ENCODE results near the gene OPN1MW3. TPM values are rescaled to one million over a fixed set of nuclear protein-coding genes. Genes with fewer than 3 reads are reported as not detected.
A peak's percentile ranks its signal among the peaks of the same experiment; 100 is the strongest.
"Not testable (repeated sequence)": the region's sequence is repeated elsewhere in the genome, so short reads cannot be mapped to it uniquely, and the experiment has no call there.

Gene OPN1MW3
- total RNA-seq, 1 donor from 2014 or later: not detected

DNA sequence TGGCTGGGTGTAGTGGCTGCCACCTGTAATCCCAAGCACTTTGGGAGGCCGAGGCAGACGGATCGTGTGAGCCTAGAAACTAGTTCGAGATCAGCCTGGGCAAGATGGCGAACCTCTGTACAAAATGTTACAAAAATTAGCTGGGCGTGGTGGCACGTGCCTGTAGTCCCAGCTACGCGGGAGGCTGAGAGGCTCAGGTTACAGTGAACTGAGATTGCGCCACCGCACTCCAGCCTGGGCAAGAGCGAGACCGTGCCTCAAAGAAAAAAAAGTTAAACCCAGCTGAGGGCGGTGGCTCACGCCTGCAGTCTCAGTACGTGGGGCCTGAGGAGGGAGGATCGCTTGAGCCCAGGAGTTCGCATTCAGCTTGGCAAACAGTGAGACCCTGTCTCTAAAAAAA lies 39.3 kb downstream of the OPN1MW3 start:
- no peak for DNase-seq

DNA sequence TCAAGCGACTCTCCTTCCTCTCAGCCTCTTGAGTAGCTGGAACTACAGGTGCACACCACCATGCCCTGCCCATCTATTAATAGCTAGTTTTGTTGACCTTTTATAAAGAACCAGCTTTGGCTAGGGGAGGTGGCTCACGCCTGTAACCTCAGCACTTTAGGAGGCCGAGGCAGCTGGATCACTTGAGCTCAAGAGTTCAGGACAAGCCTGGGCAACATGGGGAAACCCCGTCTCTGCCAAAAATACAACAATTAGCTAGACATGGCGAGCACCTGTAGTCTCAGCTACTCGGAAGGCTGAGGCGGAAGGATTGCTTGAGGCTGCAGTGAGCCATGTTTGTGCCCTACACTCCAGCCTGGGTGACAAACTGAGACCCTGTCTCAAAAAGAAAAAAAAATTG lies 40.9 kb downstream of the OPN1MW3 start:
- no peak for DNase-seq

DNA sequence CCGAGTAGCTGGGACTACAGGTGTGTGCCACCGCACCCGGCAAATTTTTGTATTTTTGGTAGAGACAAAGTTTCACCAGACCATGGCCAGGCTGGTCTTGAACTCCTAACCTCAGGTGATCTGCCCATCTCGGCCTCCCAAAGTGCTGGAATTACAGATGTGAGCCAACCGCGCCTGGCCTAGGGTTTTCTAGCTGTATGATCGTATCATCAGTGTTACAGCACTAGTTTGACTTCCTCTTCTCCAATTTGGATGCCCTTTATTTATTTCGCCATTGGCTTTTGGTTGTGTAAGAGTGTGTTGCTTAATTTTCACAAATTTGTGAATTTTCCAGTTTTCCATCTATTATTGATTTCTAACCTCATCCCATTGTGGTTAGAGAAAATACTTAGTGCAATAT lies 43.4 kb downstream of the OPN1MW3 start:
- DNase-seq: no peak

DNA sequence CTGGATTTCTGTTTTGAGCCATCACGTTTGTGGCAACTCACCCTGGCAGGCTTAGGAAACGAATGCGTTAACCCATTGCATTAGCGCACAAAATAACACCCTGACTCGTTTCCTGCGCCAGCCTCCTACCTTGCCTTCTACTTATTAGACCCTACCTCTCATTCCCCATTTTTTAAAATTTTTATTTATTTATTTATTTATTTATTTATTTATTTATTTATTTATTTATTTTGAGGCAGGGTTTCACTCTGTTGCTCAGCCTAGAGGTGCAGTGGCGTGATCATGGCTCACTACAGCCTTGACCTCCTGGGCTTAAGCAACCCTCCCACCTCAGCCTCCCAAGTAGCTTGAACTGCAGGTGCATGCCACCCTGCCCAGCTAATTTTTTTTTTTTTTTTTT lies 45.6 kb downstream of the OPN1MW3 start:
- not testable (repeated sequence) for DNase-seq

DNA sequence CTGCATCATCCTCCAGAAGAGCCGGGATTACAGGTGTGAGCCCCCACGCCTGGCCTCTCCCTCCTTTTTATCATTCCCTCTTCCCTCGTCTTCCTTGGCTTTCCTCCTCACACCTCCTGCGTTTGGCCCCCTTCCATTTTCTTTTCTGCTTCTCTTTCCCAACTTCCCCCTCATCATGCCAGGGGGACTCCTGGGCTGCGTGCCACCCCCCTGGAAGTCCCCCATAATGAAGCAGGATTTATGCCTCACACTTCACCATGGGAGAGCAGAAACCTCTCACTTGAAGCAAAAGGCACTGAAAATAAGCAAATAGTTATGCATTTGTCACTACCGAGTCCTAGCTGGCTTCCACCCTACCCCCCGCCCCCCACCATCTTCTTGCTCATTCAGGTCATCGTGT lies 46.1 kb downstream of the OPN1MW3 start:
- no peak for DNase-seq

DNA sequence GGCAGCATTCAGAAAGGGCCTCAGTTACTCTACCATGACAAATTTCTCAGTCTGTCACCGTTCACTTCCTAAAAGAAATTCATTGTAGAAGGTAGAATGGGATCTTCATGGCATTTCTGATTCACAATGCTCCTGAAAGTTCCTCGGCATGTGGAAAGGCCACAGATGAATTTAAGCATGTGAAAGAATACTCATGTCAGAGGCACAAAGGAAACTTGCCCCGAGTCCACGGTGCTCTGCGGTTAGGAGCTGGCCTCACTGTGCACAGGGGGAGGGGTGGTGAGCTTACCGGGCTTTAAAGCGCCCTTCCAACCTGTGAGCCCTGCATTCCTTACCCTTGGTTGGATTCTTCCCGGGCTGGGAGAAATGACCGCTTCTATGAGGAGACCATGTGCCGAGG lies 47.5 kb downstream of the OPN1MW3 start:
- no peak for DNase-seq

DNA sequence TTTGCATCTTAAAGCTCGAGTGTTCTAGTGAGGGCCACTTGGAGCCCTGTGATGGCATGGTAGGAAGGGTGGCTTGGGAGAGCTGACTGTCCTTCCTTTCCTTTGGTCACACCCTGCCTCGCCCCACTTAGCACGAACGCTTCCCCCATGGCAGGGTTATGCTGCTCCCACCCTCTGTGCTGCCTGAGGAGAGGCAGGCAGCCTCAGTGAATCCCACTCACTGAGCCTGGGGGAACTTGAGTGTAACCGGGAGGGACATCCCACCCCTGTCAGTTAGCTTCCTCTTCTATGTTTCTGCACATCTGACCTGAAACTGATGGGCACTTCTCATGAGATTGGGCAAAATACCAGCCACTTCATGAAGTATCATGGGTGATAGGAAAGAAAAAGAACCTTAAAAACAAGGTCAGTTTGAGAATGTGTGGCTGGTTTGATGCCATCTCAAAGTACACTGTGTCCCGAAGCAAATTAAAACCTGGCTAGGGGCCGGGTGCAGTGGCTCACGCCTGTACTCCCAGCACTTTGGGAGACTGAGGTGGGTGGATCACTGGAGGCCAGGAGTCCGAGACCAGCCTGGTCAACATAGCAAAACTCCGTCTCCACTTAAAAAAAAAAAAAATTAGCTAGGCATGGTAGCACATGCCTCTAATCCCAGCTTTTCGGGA lies 48.3 kb downstream of the OPN1MW3 start:
- DNase-seq: no peak

DNA sequence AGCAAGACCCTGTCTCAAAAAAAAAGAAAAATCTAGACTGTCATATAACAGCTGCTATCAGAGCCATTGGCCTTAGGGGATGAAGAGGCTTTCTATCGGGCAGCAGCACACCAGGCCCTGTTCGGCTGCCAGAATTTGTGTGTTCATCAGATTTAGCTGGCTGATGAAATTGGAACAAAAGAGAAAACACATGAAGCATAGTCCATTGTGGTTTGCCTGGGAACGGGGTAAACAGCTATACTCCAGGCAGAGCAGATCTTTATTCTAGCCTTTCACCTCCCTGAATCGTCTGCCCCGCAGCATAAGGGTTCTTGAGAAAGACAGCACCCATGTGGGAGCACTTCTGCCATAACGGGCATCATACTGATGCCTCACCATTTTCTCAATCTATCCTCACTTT lies 49.8 kb downstream of the OPN1MW3 start:
- DNase-seq: no peak

DNA sequence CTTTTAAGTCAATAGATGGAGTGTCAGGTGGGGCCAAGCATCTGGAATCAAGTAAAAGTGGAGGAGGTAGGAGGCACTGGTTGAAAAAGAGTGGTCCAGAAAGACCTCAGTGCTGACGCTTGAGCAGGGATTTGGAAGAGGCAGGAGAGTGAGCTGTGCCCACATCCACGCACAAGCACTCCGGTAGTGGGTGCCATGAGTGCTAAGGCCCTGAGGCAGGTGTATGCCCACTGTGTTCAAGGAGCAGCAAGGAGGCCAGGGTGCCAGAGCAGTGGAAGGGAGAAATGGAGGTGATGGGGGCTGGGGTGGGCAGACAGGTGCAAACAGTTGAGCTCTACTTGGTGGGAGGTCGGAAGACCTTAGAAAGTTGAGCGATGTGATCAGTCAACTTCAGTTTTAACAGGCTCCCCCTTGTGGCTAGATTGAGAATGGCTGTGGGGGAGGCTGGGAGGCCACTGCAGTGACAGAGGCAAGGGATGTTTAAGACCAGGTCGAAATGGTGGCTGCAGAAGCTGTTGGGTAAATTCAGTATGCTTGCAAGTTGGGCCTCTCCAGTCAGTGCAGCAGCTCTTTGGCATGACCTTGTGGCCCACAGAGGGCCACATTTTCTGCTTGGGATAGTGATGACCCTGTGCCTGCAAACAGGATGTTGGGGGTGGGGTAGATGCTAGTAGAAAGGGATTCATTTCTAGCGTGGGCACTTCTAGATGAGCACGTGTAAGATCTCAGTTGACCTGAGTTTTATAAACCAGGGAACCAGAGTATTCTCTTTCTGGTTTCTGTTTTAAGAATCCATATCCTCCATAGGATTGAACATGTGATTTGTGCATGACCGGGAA lies 50.9 kb downstream of the OPN1MW3 start:
- peak; percentile 70 for DNase-seq

DNA sequence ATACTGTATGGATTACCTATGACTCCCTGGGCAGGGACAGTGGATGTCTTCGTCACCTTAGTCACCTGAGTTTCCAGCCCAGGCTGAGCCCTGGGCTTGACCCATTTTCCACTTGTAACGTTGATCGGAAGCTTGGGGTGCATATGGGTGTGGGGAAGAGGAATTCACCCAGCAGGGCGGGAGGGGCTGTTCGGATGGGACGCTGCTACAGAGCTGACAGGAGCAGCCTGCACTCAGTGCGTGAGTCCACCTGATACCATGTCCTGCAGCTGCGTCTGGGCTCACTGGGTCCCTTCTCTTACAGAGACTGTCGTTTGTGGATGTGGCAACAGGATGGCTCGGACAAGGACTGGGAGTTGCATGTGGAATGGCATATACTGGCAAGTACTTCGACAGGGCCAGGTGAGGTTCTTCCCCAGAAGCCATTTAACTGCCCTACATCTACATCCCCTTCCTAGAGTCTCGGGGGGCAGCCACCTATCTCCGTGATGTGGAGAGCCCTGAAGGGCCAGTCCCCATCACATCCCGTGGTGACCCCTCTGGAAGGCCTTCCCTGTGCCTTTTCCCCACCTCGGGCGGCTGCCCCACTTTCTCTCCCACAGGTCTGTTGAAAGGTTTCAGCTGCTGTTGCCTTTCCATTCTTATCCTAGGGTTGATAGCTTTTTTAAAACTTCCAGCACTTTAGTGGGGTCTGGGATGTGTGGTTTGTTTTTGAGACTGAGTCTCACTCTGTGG lies 51.8 kb downstream of the OPN1MW3 start:
- DNase-seq: no peak

DNA sequence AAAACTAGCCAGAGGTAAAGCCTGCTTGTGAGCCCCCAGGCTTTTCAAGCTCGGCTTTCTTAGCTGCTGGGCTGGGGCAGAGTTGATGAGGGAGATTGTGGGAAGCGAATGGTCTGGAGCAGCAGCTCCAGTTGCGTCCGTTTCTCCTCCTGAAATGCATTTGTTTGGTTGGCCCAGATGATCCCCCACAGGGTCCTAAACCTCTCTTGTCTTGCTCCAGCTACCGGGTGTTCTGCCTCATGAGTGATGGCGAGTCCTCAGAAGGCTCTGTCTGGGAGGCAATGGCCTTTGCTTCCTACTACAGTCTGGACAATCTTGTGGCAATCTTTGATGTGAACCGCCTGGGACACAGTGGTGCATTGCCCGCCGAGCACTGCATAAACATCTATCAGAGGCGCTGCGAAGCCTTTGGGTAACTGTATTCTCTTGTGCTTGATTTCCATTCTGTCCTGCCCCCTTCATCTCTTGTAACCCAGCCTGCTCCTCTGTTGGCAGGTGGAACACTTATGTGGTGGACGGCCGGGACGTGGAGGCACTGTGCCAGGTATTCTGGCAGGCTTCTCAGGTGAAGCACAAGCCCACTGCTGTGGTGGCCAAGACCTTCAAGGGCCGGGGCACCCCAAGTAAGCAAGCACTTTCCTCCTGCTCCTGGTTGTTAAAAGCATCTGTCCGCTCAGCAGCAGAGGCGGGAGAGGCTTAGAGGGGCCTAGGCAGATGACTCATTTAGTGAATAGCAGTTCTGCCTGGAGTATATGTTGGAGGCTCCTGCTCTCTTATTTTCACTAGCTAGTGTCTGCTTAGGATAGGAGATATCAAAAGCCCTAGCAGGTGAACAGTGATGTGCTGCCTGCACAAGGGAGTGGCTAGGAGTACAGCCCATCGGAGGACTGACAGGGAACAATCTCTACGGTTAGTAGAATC lies 53.5 kb downstream of the OPN1MW3 start:
- DNase-seq: no peak

DNA sequence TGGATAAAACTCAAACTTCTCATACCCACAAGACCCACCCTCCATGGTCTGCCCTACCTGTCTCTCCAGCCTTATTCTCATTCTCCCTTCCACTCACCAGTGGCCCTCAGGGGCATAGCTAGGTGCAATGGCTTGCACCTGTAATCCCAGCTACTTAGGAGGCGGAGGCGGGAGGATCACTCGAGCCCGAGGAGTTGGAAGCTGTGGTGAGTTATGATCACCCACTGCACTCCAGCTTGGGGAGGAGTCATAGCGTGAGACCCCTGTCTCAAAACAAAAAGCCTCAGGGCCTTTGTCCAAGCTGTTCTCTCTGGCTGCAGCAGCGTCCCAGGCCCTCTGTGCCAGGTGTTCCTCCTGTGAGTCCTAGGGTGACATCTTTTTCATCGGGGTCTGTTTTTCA lies 54.7 kb downstream of the OPN1MW3 start:
- no peak for DNase-seq

DNA sequence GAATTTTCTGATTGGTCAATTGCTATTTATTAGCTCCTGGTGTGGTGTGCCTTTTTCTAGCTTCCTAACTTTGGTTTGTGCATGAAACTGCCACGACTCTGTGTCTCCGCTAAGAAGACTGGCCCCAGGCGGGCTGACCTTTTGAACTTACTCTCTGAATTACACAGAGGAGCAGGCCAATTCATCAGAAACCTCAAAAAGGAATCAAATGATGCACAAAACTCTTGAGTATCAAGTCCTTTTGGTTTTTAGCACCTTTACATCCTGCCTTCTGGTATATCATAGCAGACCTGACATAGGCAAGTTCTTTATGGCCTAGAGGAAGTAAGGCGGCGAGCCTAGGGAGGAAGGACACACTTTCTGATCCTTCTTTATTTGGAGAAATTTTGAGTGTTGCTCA lies 55.8 kb downstream of the OPN1MW3 start:
- DNase-seq: no peak

DNA sequence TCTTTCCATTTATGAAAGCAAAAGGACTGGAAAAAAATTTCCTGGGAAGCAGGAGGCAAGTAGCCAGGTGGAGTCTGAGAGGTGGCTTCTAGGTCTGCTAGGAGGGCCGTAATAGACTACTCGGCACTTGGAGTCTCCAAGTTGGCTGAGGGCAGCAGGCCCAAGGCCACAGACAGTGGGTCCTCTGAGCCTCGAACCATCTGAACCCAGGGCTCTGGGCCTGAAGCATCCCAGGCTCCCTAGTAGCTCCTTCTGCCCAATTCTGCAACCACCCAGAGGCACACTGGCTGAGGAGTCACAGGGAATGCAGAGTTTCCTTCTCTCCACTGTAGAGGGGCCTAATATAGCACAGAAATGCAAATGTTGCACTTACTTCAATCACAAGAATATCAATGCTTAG lies 58.0 kb downstream of the OPN1MW3 start:
- no peak for DNase-seq

DNA sequence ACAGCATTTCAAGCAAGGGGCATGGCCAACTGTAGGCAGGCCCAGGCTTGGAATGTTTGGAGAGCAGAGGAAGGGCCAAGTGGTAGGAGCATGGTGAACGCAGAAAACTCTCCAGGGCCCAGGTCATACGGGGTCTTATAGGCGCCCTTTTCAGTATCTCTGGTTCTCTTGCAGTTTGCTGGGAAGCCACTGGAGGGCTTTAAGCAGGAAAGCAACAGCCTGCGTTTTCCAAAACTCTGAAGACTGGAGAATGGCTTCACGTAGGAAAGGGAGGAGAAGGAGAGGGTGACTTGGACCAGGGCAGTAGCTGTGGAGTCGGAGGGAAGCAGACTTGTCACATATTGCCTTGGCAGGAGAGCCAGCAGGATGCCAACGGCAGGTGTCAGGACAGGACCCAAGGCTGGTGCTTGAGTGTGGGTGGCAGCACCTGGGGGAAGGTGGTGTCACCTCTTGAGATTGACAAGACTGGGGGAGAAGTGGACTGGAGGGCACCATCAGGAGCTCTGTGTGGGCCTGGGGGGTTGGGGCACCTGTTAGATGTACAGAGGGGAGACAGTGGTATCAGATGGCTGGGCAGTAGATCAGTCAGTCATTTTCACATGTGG lies 60.1 kb downstream of the OPN1MW3 start:
- peak; percentile 58 for DNase-seq

DNA sequence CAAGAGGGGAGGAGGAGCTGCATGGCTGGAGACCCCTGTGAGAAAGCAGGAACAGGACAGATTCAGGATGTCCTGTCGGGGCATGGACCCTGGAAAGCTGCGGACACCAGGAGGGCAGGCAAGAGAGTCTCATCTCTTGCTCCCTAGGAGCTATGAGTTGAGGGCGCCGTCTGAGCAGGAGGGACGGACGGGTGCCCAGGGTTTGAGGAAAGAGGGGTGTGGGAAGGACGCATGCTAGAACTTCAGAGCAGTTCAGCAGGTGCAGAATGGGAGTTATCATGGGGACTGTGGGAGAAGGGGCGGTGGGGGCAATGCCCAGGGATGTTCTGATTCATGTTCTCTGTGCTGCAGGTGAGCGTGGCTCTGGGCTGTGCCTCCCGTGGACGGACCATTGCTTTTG lies 63.0 kb downstream of the OPN1MW3 start:
- DNase-seq: no peak

Other genes with a start within 250 kb of the OPN1MW3 start
- gene IRAK1, start 237.7 kb upstream of the OPN1MW3 start, total RNA-seq: 53.8 and 81.9 TPM in 2 replicates
- 22.5 and 34.9 TPM in 2 replicates for gene MECP2, start 159.9 kb upstream of the OPN1MW3 start, total RNA-seq
- gene OPN1LW, start 113.3 kb upstream of the OPN1MW3 start, total RNA-seq: not detected in 2 replicates
- gene OPN1MW, start 75.0 kb upstream of the OPN1MW3 start, total RNA-seq: 0.17 TPM in 1 of 2 replicates, not detected in the other
- gene OPN1MW2, start 37.8 kb upstream of the OPN1MW3 start, total RNA-seq: not detected in 2 replicates
- not detected in 2 replicates for gene TEX28, start 37.5 kb downstream of the OPN1MW3 start, total RNA-seq
- gene TKTL1, start 38.2 kb downstream of the OPN1MW3 start, total RNA-seq: not detected in 2 replicates
- gene FLNA, start 117.1 kb downstream of the OPN1MW3 start, total RNA-seq: 1,387 and 2,587 TPM in 2 replicates
- gene EMD, start 121.7 kb downstream of the OPN1MW3 start, total RNA-seq: 10.6 and 17.2 TPM in 2 replicates
- 3,745 and 6,057 TPM in 2 replicates for gene RPL10, start 140.8 kb downstream of the OPN1MW3 start, total RNA-seq
- gene DNASE1L1, start 151.7 kb downstream of the OPN1MW3 start, total RNA-seq: 105 and 111 TPM in 2 replicates
- gene TAFAZZIN, start 154.0 kb downstream of the OPN1MW3 start, total RNA-seq: 20.8 and 25.9 TPM in 2 replicates
- 65.9 and 103 TPM in 2 replicates for gene ATP6AP1, start 171.1 kb downstream of the OPN1MW3 start, total RNA-seq
- gene GDI1, start 179.6 kb downstream of the OPN1MW3 start, total RNA-seq: 50.7 and 75.9 TPM in 2 replicates
- gene FAM50A, start 186.6 kb downstream of the OPN1MW3 start, total RNA-seq: 58.0 and 61.4 TPM in 2 replicates
- gene PLXNA3, start 200.7 kb downstream of the OPN1MW3 start, total RNA-seq: 6.6 and 9.0 TPM in 2 replicates
- gene LAGE3, start 221.7 kb downstream of the OPN1MW3 start, total RNA-seq: 14.3 and 31.5 TPM in 2 replicates
- gene UBL4A, start 229.0 kb downstream of the OPN1MW3 start, total RNA-seq: 51.1 and 57.8 TPM in 2 replicates
- gene SLC10A3, start 233.0 kb downstream of the OPN1MW3 start, total RNA-seq: 22.1 and 39.9 TPM in 2 replicates